GM23338 (cell line): Measurements from ENCODE around the gene TEX53. TPM values are rescaled to one million over a fixed set of nuclear protein-coding genes. Genes with fewer than 3 reads are reported as not detected.

ENCODE experiments used
- ATAC-seq: fragments of 200-7000 bp; cut with Tn5 transposase; 3 replicates; pipeline ENCODE4 v1.9.1; 2020
- DNase-seq: peaks from one replicate; pipeline ENCODE4 v3.0.0-alpha.2; 2015; ENCODE audit warnings: low spot score
- H2AFZ ChIP-seq: fragments of 200-600 bp; sonication (generic); 2 replicates; pipeline ENCODE4 v1.8.0; 2016; ENCODE audit warnings: antibody characterized with exemption, mild to moderate bottlenecking, moderate library complexity
- H3F3A ChIP-seq: fragments of 200-600 bp; sonication (generic); replicated peaks from 2 replicates; pipeline ENCODE4 v1.8.0; 2017; ENCODE audit warnings: antibody characterized with exemption, mixed run types, low read depth
- H3K27ac ChIP-seq: fragments of 200-600 bp; sonication (generic); 2 replicates; pipeline ENCODE4 v1.6.1; 2016; ENCODE audit warnings: low read depth
- H3K27me3 ChIP-seq: fragments of 200-600 bp; sonication (generic); 2 replicates; pipeline ENCODE4 v1.8.0; 2016; ENCODE audit warnings: mild to moderate bottlenecking, mixed run types, moderate library complexity; ENCODE audit not compliant: insufficient read depth
- H3K36me3 ChIP-seq: fragments of 200-600 bp; sonication (generic); 2 replicates; pipeline ENCODE4 v1.8.0; 2016; ENCODE audit warnings: mild to moderate bottlenecking; ENCODE audit not compliant: insufficient read depth
- H3K4me1 ChIP-seq: fragments of 200-600 bp; sonication (generic); 2 replicates; pipeline ENCODE4 v1.8.0; 2016; ENCODE audit warnings: mild to moderate bottlenecking, moderate library complexity; ENCODE audit not compliant: insufficient read depth
- H3K4me2 ChIP-seq: fragments of 200-600 bp; sonication (generic); 2 replicates; pipeline ENCODE4 v1.7.1; 2017; ENCODE audit warnings: mixed run types
- H3K4me3 ChIP-seq: fragments of 200-600 bp; sonication (generic); 2 replicates; pipeline ENCODE4 v1.6.1; 2016; ENCODE audit warnings: mixed run types
- H3K79me2 ChIP-seq: fragments of 200-600 bp; sonication (generic); replicated peaks from 2 replicates; pipeline ENCODE4 v1.8.0; 2017; ENCODE audit warnings: mild to moderate bottlenecking; ENCODE audit not compliant: insufficient read depth
- H3K9me2 ChIP-seq: fragments of 200-600 bp; sonication (generic); 2 replicates; pipeline ENCODE4 v1.8.0; 2017; ENCODE audit not compliant: insufficient read depth
- H4K20me1 ChIP-seq: fragments of 200-600 bp; sonication (generic); replicated peaks from 2 replicates; pipeline ENCODE4 v1.8.0; 2017; ENCODE audit warnings: mild to moderate bottlenecking; ENCODE audit not compliant: insufficient read depth
- H3K27ac Mint-ChIP-seq: 2 replicates; pipeline ENCODE4 v1.8.0; 2020; ENCODE audit warnings: inconsistent platforms, mild to moderate bottlenecking, moderate library complexity, mixed read lengths
- H3K27me3 Mint-ChIP-seq: 3 replicates; pipeline ENCODE4 v1.8.0; 2022; ENCODE audit warnings: low read depth, mild to moderate bottlenecking, moderate library complexity, mixed read lengths, inconsistent platforms; ENCODE audit not compliant: insufficient read depth, poor library complexity
- H3K36me3 Mint-ChIP-seq: 3 replicates; pipeline ENCODE4 v1.8.0; 2021; ENCODE audit warnings: low read depth, mild to moderate bottlenecking, inconsistent platforms, moderate library complexity, mixed read lengths
- H3K4me1 Mint-ChIP-seq: 3 replicates; pipeline ENCODE4 v1.8.0; 2020; ENCODE audit warnings: mild to moderate bottlenecking, inconsistent platforms, mixed read lengths
- H3K4me3 Mint-ChIP-seq: 3 replicates; pipeline ENCODE4 v1.8.0; 2021; ENCODE audit warnings: moderate library complexity, mild to moderate bottlenecking, inconsistent platforms, mixed read lengths
- H3K9me3 Mint-ChIP-seq: 3 replicates; pipeline ENCODE4 v1.8.0; 2020; ENCODE audit warnings: moderate library complexity, mild to moderate bottlenecking, inconsistent platforms, mixed read lengths
- CTCF ChIP-seq, 2 experiments: fragments of 200-600 bp in 1 of 2; sonication (generic) in 1 of 2; conservative IDR thresholded peaks; 2 replicates each; pipeline versions ENCODE4 v1.5.1 to v1.6.1; 2016 to 2017; ENCODE audit warnings: antibody characterized with exemption in 2 of 2, low read depth in 2 of 2, mild to moderate bottlenecking in 2 of 2, moderate library complexity in 1 of 2
- ETS1 ChIP-seq: IDR thresholded peaks from 2 replicates; pipeline ENCODE4 v1.6.1; 2016; ENCODE audit warnings: antibody characterized with exemption
- EZH2 ChIP-seq: fragments of 200-600 bp; sonication (generic); IDR thresholded peaks from one replicate; pipeline ENCODE4 v1.8.0; 2017; ENCODE audit warnings: antibody characterized with exemption, mild to moderate bottlenecking, low read depth; ENCODE audit not compliant: unreplicated experiment
- JUNB ChIP-seq: IDR thresholded peaks from one replicate; pipeline ENCODE4 v1.6.1; 2016; ENCODE audit warnings: antibody characterized with exemption; ENCODE audit not compliant: unreplicated experiment
- NANOG ChIP-seq: IDR thresholded peaks from 2 replicates; pipeline ENCODE4 v1.6.1; 2016; ENCODE audit warnings: antibody characterized with exemption, borderline replicate concordance
- POLR2AphosphoS5 ChIP-seq: IDR thresholded peaks from 2 replicates; pipeline ENCODE4 v1.6.1; 2016; ENCODE audit warnings: antibody characterized with exemption, low read depth
- REST ChIP-seq: IDR thresholded peaks from one replicate; pipeline ENCODE4 v1.6.1; 2018; ENCODE audit warnings: antibody characterized with exemption; ENCODE audit not compliant: unreplicated experiment
- STAT1 ChIP-seq: IDR thresholded peaks from one replicate; pipeline ENCODE4 v1.6.1; 2016; ENCODE audit warnings: antibody characterized with exemption; ENCODE audit not compliant: unreplicated experiment
- ZNF114 ChIP-seq: fragments of 250-450 bp; sonication (Bioruptor Pico); IDR thresholded peaks from 2 replicates; pipeline ENCODE4 v1.5.0; 2020; ENCODE audit warnings: mild to moderate bottlenecking, moderate library complexity
- ZNF331 ChIP-seq: fragments of 250-450 bp; sonication (Bioruptor Pico); IDR thresholded peaks from 2 replicates; pipeline ENCODE4 v1.5.0; 2020; ENCODE audit warnings: low read depth, mild to moderate bottlenecking, moderate library complexity
- polyA plus RNA-seq: library from polyadenylated mRNA; unstranded; fragments of >200 nt; fragmentation: Nextera tagmentation; extraction: Ambion mirVana; gene quantifications from 2 replicates; pipeline ENCODE4 v1.2.1, GENCODE V29; 2016
- total RNA-seq: library from RNA; depleted of rRNA; stranded (reverse); fragments of >200 nt; shearing (Covaris generic); gene quantifications from 2 replicates; pipeline ENCODE4 v1.2.3, GENCODE V29; 2014

The TEX53 gene
- total and polyA plus RNA-seq, 2 experiments from 2014 or later: not detected

GRCh38 chr9:114641967-114642366, 15.6 kb downstream of the TEX53 start:
- Histone ChIP-seq H3K4me1 (no peaks in the 10 kb centered on the region), H3K4me2 (no peak overlapping the region), H3K4me3 (no peak overlapping the region), H2AFZ (no peak overlapping the region), H4K20me1 (no peaks in the 10 kb centered on the region), H3K9me2 (no peaks in the 10 kb centered on the region), H3K79me2 (no peaks in the 10 kb centered on the region), H3K36me3 (no peaks in the 10 kb centered on the region), H3K27me3 (no peaks in the 10 kb centered on the region), H3F3A (no peaks in the 10 kb centered on the region), H3K27ac (no peak overlapping the region)
- H3K4me1 Mint-ChIP-seq: no peaks in the 10 kb centered on the region
- H3K4me3 Mint-ChIP-seq: no peak overlapping the region
- ATAC-seq (no peak), DNase-seq (no peak)
- no peak overlapping the region for H3K27ac Mint-ChIP-seq
- peaks cover 47% of the 10 kb centered on the region; the same call in 2 of the 3 replicates for H3K36me3 Mint-ChIP-seq
- H3K27me3 Mint-ChIP-seq: peaks cover 2% of the 10 kb centered on the region
- TF ChIP-seq POLR2AphosphoS5: no peak
- TF ChIP-seq ETS1: no peak
- no peak for TF ChIP-seq EZH2
- no peak for TF ChIP-seq JUNB
- no peak for TF ChIP-seq ZNF114 (CRISPR knock-in tag)
- TF ChIP-seq ZNF331 (CRISPR knock-in tag): no peak
- no peak for TF ChIP-seq STAT1
- TF ChIP-seq CTCF (conservative IDR thresholded peaks at IDR 0.05; ENCODE audit: low read depth in 2 of 2): no peak
- no peak for TF ChIP-seq NANOG
- H3K9me3 Mint-ChIP-seq: no peaks in the 10 kb centered on the region; the same call in 2 of the 3 replicates

- H3K4me1 Mint-ChIP-seq: no peaks in the 10 kb centered on the region
- H3F3A ChIP-seq: no peaks in the 10 kb centered on the region
Observed at GRCh38 chr9:114638404-114638803, 19.2 kb downstream of the TEX53 start.

More at GRCh38 chr9:114638404-114638803, 19.2 kb downstream of the TEX53 start:
- H3K27me3 Mint-ChIP-seq: peaks cover 7% of the 10 kb centered on the region
- no peaks in the 10 kb centered on the region for H3K4me1 ChIP-seq
- TF ChIP-seq POLR2AphosphoS5: no peak
- TF ChIP-seq NANOG: no peak
- TF ChIP-seq ETS1: no peak
- TF ChIP-seq JUNB: no peak
- TF ChIP-seq REST: no peak
- no peak overlapping the region for H3K4me3 Mint-ChIP-seq
- no peak overlapping the region for H3K27ac Mint-ChIP-seq
- no peaks in the 10 kb centered on the region for H3K36me3 ChIP-seq
- H3K27ac ChIP-seq: no peak overlapping the region
- DNase-seq: no peak
- no peaks in the 10 kb centered on the region for H3K9me3 Mint-ChIP-seq
- no peak overlapping the region for H3K4me2 ChIP-seq
- no peaks in the 10 kb centered on the region for H3K79me2 ChIP-seq
- no peak overlapping the region for H2AFZ ChIP-seq
- no peak for ATAC-seq
- no peaks in the 10 kb centered on the region for H3K9me2 ChIP-seq
- no peak overlapping the region for H3K4me3 ChIP-seq
- H3K36me3 Mint-ChIP-seq: peaks cover 35% of the 10 kb centered on the region
- H4K20me1 ChIP-seq: no peaks in the 10 kb centered on the region
- H3K27me3 ChIP-seq: no peaks in the 10 kb centered on the region
